ENCODE measurements around the gene LOXL1.
A peak's percentile ranks its signal among the peaks of the same experiment; 100 is the strongest.

Gene LOXL1

GRCh38 chr15:73902121-73903020, 23.9 kb upstream of the LOXL1 start:
- no peak for TF ChIP-seq CTCF (IDR thresholded peaks at IDR 0.05; ENCODE audit: low read depth, low read length)
- no peak for DNase-seq (ENCODE audit: extremely low read depth, low read depth)

GRCh38 chr15:73904026-73904815, 22.0 kb upstream of the LOXL1 start:
- no peak for TF ChIP-seq CTCF (IDR thresholded peaks at IDR 0.05; ENCODE audit: low read depth, low read length)
- DNase-seq (ENCODE audit: extremely low read depth, low read depth): no peak

DNA sequence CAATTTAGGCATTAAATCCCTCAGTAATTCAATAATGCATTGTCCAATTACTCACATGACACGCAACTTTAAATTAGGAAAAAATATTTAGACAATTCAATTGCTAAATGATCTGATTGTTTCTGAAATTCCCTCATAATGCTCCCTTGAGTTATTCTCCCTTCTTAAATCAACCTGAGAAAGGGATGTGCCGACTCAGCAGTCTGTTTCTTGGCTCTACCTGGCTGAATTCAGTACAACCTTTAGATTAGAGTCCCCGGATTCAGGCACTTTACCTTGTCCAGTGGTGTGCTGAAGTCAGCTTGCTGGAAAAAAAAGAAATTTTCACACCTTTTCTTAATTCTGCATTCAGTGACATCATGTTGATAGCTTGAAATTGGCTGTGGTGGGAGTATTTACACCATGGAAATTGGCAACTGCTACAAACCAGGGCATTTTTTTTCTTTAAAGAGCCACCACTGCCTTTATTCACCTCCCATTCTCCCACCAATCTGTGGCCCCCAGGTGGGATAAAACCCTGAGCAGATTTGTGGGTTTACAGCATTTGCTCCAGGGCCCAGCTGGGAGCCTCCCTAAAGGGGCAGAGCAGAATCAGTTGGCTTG, 20.9 kb upstream of the LOXL1 start:
- DNase-seq (ENCODE audit: extremely low read depth, low read depth): no peak
- no peak for TF ChIP-seq CTCF (IDR thresholded peaks at IDR 0.05; ENCODE audit: low read depth, low read length)

DNA sequence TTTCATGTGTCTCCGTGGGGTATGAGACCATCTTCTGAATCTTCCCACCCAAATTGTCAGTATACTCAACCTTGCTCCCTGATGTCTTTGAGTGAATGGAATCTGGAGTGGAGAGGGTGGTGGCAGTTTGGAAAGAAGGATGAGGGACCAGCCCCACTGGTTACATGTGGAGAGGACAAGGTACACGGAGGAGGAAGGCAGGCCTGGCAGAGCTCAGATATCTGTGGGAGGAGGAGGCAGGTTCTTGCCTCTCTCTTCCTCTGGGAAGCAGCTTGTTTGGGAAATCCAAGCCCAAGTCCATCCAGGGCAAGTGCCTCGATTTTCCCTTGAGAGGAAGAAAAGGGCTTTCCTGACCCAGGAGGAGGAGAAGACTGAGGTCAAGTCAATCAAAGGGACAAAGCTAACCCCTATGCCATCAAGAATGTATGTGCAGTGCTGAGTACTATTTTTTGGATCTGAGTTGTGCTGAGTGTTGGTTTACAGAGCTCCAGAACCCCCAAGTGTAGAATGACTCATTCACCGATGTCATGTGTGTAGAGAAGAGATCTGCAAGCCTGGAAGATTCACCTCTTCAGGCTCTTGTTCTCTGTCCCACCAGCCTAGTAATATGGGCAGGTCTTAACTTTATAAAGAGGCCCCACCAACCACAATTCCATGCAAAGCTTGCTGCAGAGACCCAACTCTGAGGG, 19.8 kb upstream of the LOXL1 start:
- no peak for DNase-seq (ENCODE audit: extremely low read depth, low read depth)
- TF ChIP-seq CTCF (IDR thresholded peaks at IDR 0.05; ENCODE audit: low read depth, low read length): no peak

- no peak for TF ChIP-seq CTCF (IDR thresholded peaks at IDR 0.05; ENCODE audit: low read depth, low read length)
- DNase-seq (ENCODE audit: extremely low read depth, low read depth): no peak
Observed at GRCh38 chr15:73907035-73907408, 19.2 kb upstream of the LOXL1 start.

DNA sequence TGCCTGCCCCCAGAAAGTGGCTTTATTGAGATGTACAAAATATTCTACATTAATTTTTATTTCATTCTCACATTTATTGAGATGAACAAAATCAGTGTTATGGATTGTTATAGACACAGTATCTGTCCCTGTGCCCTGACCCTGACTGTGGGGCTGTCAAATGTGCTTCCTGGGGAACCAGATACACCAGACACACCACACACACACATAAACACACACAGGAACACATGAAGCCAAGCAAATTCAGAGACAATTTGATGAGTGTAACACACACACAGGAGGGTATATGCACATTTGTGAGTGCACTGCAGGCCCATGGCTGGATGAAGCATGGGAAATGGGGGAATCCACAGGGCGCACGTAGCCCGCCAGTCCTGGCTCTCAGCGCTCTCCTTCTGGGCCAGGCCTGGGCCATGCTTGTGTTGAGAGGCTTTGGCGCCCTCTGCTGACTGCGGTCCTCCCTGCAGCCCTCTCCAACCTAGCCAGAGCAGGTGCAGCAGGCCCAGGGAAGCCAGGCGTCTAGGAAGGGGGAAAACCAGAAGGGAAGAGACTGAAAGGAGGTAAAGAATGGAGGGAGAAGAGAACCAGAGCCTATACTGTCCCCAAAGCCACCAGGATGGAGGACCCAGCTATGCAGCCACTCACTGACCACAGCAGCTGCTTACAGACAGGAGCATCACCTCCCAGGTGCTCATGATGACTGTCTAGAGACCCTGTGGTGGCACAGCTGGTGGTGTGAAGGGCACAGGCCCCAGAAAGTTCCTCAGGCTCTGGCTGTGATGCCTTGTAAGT, 18.0 kb upstream of the LOXL1 start:
- TF ChIP-seq CTCF (IDR thresholded peaks at IDR 0.05; ENCODE audit: low read depth, low read length): peak; percentile 99
- no peak for DNase-seq (ENCODE audit: extremely low read depth, low read depth)

Measured in AG09319 (cell line).